ENCODE results near the gene BLOC1S4. TPM values are rescaled to one million over a fixed set of nuclear protein-coding genes. Genes with fewer than 3 reads are reported as not detected.

Gene BLOC1S4
- total and polyA plus RNA-seq, 2 donors (not counting 1 experiment from before 2014, with no cell fraction given) = 26.3 to 35.5 TPM

- no peaks in the 10 kb centered on the region for H4K20me1 ChIP-seq (ENCODE audit: control insufficient read depth, insufficient read depth, low read length, poor library complexity, severe bottlenecking)
- ATAC-seq (ENCODE audit: low read depth) (no peak), DNase-seq (no peak)
- peaks cover 0 to 21% (median 0%) of the 10 kb centered on the region in 4 experiments for H3K27me3 ChIP-seq (replicated peaks in 1 of 4; ENCODE audit: control extremely low read depth in 1 of 4, control insufficient read depth in 3 of 4, insufficient read depth in 4 of 4, low read length in 3 of 4)
- Mint-ChIP-seq H3K4me1 (peaks cover 3% of the 10 kb centered on the region), H3K9me3 (ENCODE audit: insufficient read depth) (no peaks in the 10 kb centered on the region), H3K4me3 (no peak overlapping the region), H3K27ac (no peak overlapping the region), H3K27me3 (no peaks in the 10 kb centered on the region)
- CTCF ChIA-PET = no interaction called here
- no peak overlapping the region for H3K9ac ChIP-seq (ENCODE audit: low read length)
- WGBS (ENCODE audit: insufficient coverage) = 100% methylated on average over 1 of the region's 3 CpGs
- no peak overlapping the region for H3K4me2 ChIP-seq (replicated peaks; ENCODE audit: low read depth, low read length, poor library complexity, severe bottlenecking)
- no peaks in the 10 kb centered on the region for H3K9me3 ChIP-seq (ENCODE audit: control extremely low read depth in 1 of 3, control insufficient read depth in 2 of 3, insufficient read depth in 1 of 3, low read length in 2 of 3)
- intact Hi-C loops (cut with micrococcal nuclease) = no loop called here
- no peaks in the 10 kb centered on the region for H3K79me2 ChIP-seq (ENCODE audit: control insufficient read depth, insufficient read depth, low read length)
- H3K4me3 ChIP-seq (ENCODE audit: control extremely low read depth in 1 of 5, extremely low read depth in 1 of 5, insufficient read depth in 1 of 5, low read depth in 2 of 5, low read length in 4 of 5) = no peak overlapping the region
- POLR2A ChIA-PET = no interaction called here
- H3K4me1 ChIP-seq (ENCODE audit: control insufficient read depth in 2 of 2, insufficient read depth in 2 of 2, low read length in 2 of 2) = no peaks in the 10 kb centered on the region
- no peak overlapping the region for H3K27ac ChIP-seq (ENCODE audit: low read length in 2 of 2)
- TF ChIP-seq CTCF (IDR thresholded peaks at IDR 0.05) = no peak
- no peak for TF ChIP-seq EZH2 (IDR thresholded peaks at IDR 0.05; ENCODE audit: borderline replicate concordance, insufficient read depth, low read depth, low read length, poor library complexity, severe bottlenecking)
- peaks cover 0 to 3% of the 10 kb centered on the region in 2 experiments for H3K36me3 ChIP-seq (replicated peaks in 1 of 2; ENCODE audit: control extremely low read depth in 1 of 2, control insufficient read depth in 1 of 2, extremely low read depth in 1 of 2, insufficient read depth in 2 of 2, low read length in 1 of 2)
- H2AFZ ChIP-seq (ENCODE audit: insufficient read depth, low read depth, low read length, poor library complexity, severe bottlenecking) = no peak overlapping the region
Observed at GRCh38 chr4:6692806-6693205, 23.2 kb upstream of the BLOC1S4 start.

GRCh38 chr4:6693231-6694176, 22.5 kb upstream of the BLOC1S4 start, which contains the start of gene S100P:
Gene S100P, plus strand, starts transcription at chr4:6693878. Its CDS starts 55 bp downstream, at chr4:6693933.
- Mint-ChIP-seq H3K27me3 (no peaks in the 10 kb centered on the region), H3K27ac (peak within 1 kb of the TSS; percentile 37), H3K4me1 (peaks cover 3% of the 10 kb centered on the region), H3K4me3 (no peak within 1 kb of the TSS), H3K9me3 (ENCODE audit: insufficient read depth) (no peaks in the 10 kb centered on the region)
- H3K9me3 ChIP-seq (ENCODE audit: control extremely low read depth in 1 of 3, control insufficient read depth in 2 of 3, insufficient read depth in 1 of 3, low read length in 2 of 3) = no peaks in the 10 kb centered on the region
- CTCF ChIA-PET = interaction anchor here (0.5 kb wide), 1 partner anchor 265 kb away, joined by 4 read pairs; no protein-coding TSS in a partner anchor
- ATAC-seq (ENCODE audit: low read depth) = no peak
- H3K36me3 ChIP-seq (replicated peaks in 1 of 2; ENCODE audit: control extremely low read depth in 1 of 2, control insufficient read depth in 1 of 2, extremely low read depth in 1 of 2, insufficient read depth in 2 of 2, low read length in 1 of 2) = peaks cover 0 to 5% of the 10 kb centered on the region in 2 experiments
- H3K79me2 ChIP-seq (ENCODE audit: control insufficient read depth, insufficient read depth, low read length) = no peaks in the 10 kb centered on the region
- TF ChIP-seq EZH2 (IDR thresholded peaks at IDR 0.05; ENCODE audit: borderline replicate concordance, insufficient read depth, low read depth, low read length, poor library complexity, severe bottlenecking) (no peak), CTCF (IDR thresholded peaks at IDR 0.05) (no peak)
- H3K4me3 ChIP-seq (ENCODE audit: control extremely low read depth in 1 of 5, extremely low read depth in 1 of 5, insufficient read depth in 1 of 5, low read depth in 2 of 5, low read length in 4 of 5) = peak within 1 kb of the TSS in 1 of 5 experiments; percentile 56
- H3K9ac ChIP-seq (ENCODE audit: low read length) = no peak within 1 kb of the TSS
- intact Hi-C loops (cut with micrococcal nuclease) = no loop called here
- H3K4me1 ChIP-seq (ENCODE audit: control insufficient read depth in 2 of 2, insufficient read depth in 2 of 2, low read length in 2 of 2) = no peaks in the 10 kb centered on the region
- 95% methylated on average over 24 of the region's 29 CpGs for WGBS (ENCODE audit: insufficient coverage)
- peaks cover 0 to 15% (median 0%) of the 10 kb centered on the region in 4 experiments for H3K27me3 ChIP-seq (replicated peaks in 1 of 4; ENCODE audit: control extremely low read depth in 1 of 4, control insufficient read depth in 3 of 4, insufficient read depth in 4 of 4, low read length in 3 of 4)
- H4K20me1 ChIP-seq (ENCODE audit: control insufficient read depth, insufficient read depth, low read length, poor library complexity, severe bottlenecking) = no peaks in the 10 kb centered on the region
- POLR2A ChIA-PET = no interaction called here
- H3K27ac ChIP-seq (ENCODE audit: low read length in 2 of 2) = no peak within 1 kb of the TSS
- H2AFZ ChIP-seq (ENCODE audit: insufficient read depth, low read depth, low read length, poor library complexity, severe bottlenecking) = no peak within 1 kb of the TSS
- no peak within 1 kb of the TSS for H3K4me2 ChIP-seq (replicated peaks; ENCODE audit: low read depth, low read length, poor library complexity, severe bottlenecking)
- no peak for DNase-seq
